Stimulated activated CD4-positive, alpha-beta T cell treated with anti-CD3 and anti-CD28 coated beads, Interleukin-4, amount 100 ng/mL, for 4 hours (primary cell): Measurements from ENCODE around the gene TTLL4.

Experiments
- DNase-seq, 2 experiments: peaks; one replicate each; pipeline ENCODE4 v3.0.0-alpha.2; 2020

The TTLL4 gene

DNA sequence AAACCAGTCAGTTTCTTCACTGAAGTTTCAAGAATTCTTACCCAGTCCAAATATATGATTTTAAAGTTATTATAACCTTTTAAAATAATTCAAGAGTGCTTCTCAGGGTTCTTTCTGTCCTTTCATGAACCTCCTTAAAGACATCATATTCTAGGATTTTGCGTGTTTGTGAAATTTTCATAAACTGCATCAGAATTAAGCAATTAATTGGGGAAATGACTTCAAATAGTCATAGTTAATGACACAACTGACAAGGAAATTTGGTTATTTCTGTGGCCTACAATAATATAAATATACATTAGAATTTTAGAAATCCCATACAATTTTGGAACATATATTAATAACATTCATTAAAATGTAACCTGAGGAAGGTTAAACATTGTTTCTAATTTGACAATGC, 81.8 kb downstream of the TTLL4 start:
- no peak for DNase-seq

DNA sequence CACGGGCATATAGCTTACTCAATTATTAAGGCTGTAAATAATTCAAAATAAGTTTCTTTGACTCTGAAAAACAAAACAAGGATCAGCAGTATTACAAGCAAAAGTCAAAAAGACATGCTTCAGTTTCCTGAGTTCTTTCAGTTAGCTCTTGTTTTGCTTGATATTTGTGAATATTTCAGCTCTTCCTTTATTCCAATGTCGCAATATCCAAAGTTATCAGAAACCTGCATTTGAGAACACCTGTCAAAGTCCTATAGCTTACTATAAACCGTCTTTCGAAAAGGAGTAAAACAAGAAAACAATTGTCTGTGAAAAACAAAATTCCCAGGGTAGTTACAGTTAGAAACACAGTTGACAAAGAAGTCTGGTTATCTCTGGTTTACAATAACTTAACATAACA, 86.1 kb downstream of the TTLL4 start:
- DNase-seq, result no peak

DNA sequence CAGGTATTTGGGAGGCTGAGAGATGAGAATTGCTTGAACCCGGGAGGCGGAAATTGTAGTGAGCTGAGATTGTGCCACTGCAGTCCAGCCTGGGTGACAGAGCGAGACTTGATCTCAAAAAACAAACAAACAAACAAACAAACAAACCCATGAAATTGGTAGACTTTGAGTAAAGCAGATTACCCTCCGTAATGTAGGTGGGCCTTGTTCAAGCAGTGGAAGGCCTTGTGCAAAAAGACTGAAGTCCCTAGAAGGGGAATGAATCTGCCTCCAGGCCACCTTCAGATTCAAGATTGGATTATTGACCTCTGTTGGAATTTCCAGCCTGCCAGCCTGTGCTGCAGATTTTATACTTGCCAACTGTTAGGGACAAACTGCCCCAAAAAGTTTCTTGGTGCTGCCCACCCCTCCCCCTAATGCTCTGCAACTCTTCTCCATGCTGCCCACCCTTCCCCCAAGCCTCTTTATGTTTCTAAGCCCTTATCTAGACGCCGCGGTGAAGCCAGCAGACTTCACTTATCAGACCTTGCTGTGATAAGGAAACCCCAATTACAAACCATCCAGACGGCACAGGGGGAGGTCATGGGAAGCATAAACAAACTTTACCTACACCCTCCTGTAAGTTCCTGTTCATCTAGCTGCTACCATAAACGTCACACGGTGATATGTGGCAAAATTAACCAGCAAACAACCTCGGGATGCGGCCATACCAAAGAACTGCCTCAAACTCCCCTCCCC, 88.3 kb downstream of the TTLL4 start:
- DNase-seq, result no peak

DNA sequence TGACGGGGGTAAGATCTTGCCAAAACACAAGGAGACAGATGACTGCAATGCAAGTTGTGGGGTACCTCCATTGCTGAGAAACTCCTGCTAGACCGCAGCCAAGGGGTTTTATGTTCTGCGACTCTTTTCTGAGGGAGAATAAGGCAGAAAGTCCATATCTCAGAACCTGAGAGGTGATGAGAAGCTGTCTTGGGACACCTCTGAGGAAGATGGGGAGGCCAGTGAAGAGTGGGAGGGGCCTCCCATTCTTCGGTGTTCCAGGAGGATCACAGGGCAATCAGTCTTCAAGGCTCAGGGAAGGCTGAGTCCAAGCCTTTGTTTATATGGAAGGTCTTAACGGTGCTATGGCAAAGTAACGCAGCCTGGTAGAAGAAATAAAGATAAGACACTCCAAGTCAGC, 89.4 kb downstream of the TTLL4 start:
- no peak for DNase-seq

DNA sequence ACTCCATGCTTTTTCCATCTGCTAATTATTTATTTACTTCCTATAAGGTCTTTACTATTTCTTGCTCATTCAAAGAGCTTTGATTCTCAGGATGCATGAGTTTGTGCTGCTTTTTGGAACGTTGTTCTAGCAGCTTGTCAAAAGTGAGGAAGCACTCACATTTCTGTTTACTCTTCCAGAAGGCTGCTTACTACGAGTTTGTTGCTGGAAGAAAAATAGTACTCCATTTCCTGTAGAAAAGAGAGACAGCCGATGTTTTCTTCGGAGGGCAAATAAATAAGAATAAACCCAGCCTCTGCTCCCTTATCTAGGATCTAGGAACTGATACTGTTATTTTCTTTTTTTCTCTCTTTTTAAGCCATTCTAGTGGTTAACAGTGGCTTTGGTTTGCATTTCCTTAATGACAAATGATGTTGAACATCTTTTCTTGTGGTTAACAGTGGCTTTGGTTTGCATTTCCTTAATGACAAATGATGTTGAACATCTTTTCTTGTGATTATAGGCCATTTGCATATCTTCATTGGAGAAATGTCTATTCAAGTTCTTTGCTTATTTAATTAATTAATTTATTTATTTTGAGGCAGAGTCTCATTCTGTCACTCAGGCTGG, 91.9 kb downstream of the TTLL4 start:
- no peak for DNase-seq

DNA sequence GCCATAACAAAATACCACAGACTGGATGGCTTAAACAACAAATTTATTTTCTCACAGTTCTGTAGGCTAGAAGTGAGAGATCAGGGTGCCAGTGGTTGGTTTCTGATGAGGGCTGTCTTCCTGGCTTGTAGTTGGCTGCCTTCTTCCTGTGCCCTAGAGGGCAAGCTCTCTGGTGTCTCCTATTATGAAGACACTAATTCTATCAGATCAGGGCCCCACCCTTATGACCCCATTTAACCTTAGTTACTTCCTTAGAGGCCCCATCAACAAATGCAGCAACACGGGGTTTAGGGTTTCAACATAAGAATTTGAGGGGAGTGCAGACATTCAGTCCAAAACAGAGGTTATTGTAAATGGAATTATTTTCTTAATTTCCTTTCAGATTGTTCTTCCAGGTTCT, 94.2 kb downstream of the TTLL4 start:
- no peak for DNase-seq
